Left lung (tissue), 10 donors: ENCODE measurements around the gene PTCH2. TPM values are rescaled to one million over a fixed set of nuclear protein-coding genes. Genes with fewer than 3 reads are reported as not detected.

Experiments used
- ATAC-seq: fragments of 200-7000 bp; cut with Tn5 transposase; one replicate; pipeline ENCODE4 v1.9.1; 2020; ENCODE audit warnings: moderate library complexity
- DNase-seq, 4 donors: peaks; one replicate each; pipeline ENCODE4 v3.0.0-alpha.2; 2013 to 2020
- H3K27ac ChIP-seq, 2 donors: fragments of 200-600 bp; sonication (generic) in 1 of 2; one replicate each; pipeline versions ENCODE4 v1.5.0 to v1.8.0; 2020 to 2021
- H3K27me3 ChIP-seq, 2 donors: fragments of 200-600 bp; sonication (generic) in 1 of 2; one replicate each; pipeline versions ENCODE4 v1.5.0 to v1.8.0; 2020 to 2021
- H3K36me3 ChIP-seq, 2 donors: fragments of 200-600 bp; sonication (generic) in 1 of 2; one replicate each; pipeline versions ENCODE4 v1.5.0 to v1.8.0; 2020 to 2021
- H3K4me1 ChIP-seq, 2 donors: fragments of 200-600 bp; one replicate each; pipeline ENCODE4 v1.8.0; 2021
- H3K4me3 ChIP-seq, 2 donors: fragments of 200-600 bp; sonication (generic) in 1 of 2; one replicate each; pipeline versions ENCODE4 v1.5.0 to v1.8.0; 2020 to 2021; ENCODE audit warnings: mild to moderate bottlenecking in 1 of 2
- H3K9me3 ChIP-seq, 2 donors: fragments of 200-600 bp; sonication (generic) in 1 of 2; one replicate each; pipeline versions ENCODE4 v1.5.0 to v1.8.0; 2020 to 2021
- intact Hi-C, 2 donors: fragments of 100-400 bp; cut with DNase I; formaldehyde crosslinking; loops; one replicate each; pipeline versions ENCODE4 v1.11.2 to v1.14.2; 2022
- polyA plus RNA-seq, 6 donors: library from polyadenylated mRNA; unstranded; fragments of 120-200 nt; gene quantifications; one replicate each; pipeline ENCODE4 v1.2.1, GENCODE V29; 2013; ENCODE audit not compliant: insufficient read length in 6 of 6
- total RNA-seq, 2 donors: library from RNA; stranded (reverse); fragmentation: NEBNext Ultra II Directional; extraction: Animal tissue kit (Norgen Biotek cat#: 25700); gene quantifications; one replicate each; pipeline ENCODE4 v1.2.1, GENCODE V29; 2021
- TF ChIP-seq, protein P1 (sequence below), 2 donors: fragments of 200-600 bp; sonication (generic) in 1 of 2; IDR thresholded peaks; one replicate each; pipeline versions ENCODE4 v1.5.0 to v1.8.0; 2021; ENCODE audit warnings: antibody characterized with exemption in 2 of 2
- donor health status: DM: no; HTN: yes; CAD: no.
- donor health status: DM: no; HTN: no; CAD: no.

The PTCH2 gene
- total and polyA plus RNA-seq, 8 donors, result 1.0 to 9.4 (median 6.3) TPM

- TF ChIP-seq, protein P1, sequence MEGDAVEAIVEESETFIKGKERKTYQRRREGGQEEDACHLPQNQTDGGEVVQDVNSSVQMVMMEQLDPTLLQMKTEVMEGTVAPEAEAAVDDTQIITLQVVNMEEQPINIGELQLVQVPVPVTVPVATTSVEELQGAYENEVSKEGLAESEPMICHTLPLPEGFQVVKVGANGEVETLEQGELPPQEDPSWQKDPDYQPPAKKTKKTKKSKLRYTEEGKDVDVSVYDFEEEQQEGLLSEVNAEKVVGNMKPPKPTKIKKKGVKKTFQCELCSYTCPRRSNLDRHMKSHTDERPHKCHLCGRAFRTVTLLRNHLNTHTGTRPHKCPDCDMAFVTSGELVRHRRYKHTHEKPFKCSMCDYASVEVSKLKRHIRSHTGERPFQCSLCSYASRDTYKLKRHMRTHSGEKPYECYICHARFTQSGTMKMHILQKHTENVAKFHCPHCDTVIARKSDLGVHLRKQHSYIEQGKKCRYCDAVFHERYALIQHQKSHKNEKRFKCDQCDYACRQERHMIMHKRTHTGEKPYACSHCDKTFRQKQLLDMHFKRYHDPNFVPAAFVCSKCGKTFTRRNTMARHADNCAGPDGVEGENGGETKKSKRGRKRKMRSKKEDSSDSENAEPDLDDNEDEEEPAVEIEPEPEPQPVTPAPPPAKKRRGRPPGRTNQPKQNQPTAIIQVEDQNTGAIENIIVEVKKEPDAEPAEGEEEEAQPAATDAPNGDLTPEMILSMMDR (IDR thresholded peaks at IDR 0.05), result no peak
- Histone ChIP-seq H3K4me1 (peaks cover 43 to 88% of the 10 kb centered on the region in 2 donors), H3K27me3 (no peaks in the 10 kb centered on the region), H3K27ac (peak overlapping the region; percentile 97 to 99), H3K9me3 (no peaks in the 10 kb centered on the region), H3K4me3 (no peak overlapping the region), H3K36me3 (peaks cover 0 to 51% of the 10 kb centered on the region in 2 donors)
- DNase-seq (peak in 2 of 4 donors; percentile 30 to 78), ATAC-seq (no peak)
- intact Hi-C loops, result no loop called here
Measured at GRCh38 chr1:44805311-44806024, 37.6 kb downstream of the PTCH2 start.

DNA sequence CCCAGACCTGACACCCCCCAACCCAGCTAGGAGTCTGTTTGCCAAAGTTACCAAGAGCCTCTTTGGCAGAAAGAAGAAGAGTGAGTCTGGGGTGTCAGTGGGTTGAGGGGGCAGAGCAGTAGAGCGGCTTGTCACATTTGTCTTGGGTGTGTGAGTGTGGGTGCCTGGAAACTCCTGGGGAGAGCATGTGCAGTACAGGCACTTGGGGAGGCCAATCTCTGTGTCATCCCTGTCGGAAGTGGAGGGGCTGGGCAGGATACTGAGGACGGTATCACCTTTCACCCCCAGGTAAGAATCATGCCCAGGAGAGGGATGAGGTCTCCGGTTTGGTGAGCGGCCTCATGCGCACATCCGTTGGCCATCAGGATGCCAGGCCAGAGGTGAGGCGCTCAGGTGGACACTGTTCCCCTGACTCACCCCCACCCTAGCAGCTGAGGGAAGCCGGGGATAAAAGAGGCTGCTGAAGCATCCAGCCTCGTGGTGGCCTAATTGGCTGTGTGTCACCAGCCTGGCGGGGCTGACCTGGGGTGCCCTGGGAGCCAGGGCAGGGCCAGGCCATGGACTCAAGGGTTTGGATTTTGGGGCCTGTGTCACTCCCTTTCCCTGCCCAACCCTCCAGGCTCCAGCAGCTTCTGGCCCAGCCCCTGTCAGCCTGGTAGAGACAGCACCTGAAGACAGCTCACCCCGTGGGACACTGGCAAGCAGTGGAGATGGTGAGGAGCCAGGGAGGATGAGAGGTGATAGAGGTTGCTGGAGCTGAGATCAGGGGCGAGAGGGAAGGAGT lies 39.5 kb downstream of the PTCH2 start:
- TF ChIP-seq, protein P1 (IDR thresholded peaks at IDR 0.05), result no peak
- H3K27me3 ChIP-seq, result no peaks in the 10 kb centered on the region
- H3K4me1 ChIP-seq, result peaks cover 25 to 80% of the 10 kb centered on the region in 2 donors
- peak overlapping the region in 1 of 2 donors; percentile 97 for H3K4me3 ChIP-seq
- ATAC-seq (no peak), DNase-seq (peak in 2 of 4 donors; percentile 31 to 51)
- no peaks in the 10 kb centered on the region for H3K9me3 ChIP-seq
- H3K36me3 ChIP-seq, result peaks cover 0 to 51% of the 10 kb centered on the region in 2 donors
- intact Hi-C loops, result no loop called here
- peak overlapping the region; percentile 29 to 98 for H3K27ac ChIP-seq

DNA sequence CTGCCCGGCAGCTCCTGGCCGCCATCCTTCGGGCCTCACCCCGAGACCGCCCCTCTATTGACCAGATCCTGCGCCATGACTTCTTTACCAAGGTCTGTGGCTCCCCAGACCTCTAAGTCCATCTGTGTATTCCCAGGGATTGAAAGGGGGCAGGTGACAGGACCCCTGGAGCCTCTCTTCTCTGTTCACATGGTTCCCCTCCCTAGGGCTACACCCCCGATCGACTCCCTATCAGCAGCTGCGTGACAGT lies 40.1 kb downstream of the PTCH2 start:
- Histone ChIP-seq H3K9me3 (no peaks in the 10 kb centered on the region), H3K4me1 (peaks cover 20 to 75% of the 10 kb centered on the region in 2 donors), H3K36me3 (peaks cover 0 to 51% of the 10 kb centered on the region in 2 donors), H3K4me3 (peak overlapping the region in 1 of 2 donors; percentile 97), H3K27me3 (no peaks in the 10 kb centered on the region), H3K27ac (peak overlapping the region; percentile 29 to 98)
- intact Hi-C loops, result no loop called here
- no peak for ATAC-seq
- TF ChIP-seq, protein P1 (IDR thresholded peaks at IDR 0.05), result no peak
- no peak for DNase-seq

DNA sequence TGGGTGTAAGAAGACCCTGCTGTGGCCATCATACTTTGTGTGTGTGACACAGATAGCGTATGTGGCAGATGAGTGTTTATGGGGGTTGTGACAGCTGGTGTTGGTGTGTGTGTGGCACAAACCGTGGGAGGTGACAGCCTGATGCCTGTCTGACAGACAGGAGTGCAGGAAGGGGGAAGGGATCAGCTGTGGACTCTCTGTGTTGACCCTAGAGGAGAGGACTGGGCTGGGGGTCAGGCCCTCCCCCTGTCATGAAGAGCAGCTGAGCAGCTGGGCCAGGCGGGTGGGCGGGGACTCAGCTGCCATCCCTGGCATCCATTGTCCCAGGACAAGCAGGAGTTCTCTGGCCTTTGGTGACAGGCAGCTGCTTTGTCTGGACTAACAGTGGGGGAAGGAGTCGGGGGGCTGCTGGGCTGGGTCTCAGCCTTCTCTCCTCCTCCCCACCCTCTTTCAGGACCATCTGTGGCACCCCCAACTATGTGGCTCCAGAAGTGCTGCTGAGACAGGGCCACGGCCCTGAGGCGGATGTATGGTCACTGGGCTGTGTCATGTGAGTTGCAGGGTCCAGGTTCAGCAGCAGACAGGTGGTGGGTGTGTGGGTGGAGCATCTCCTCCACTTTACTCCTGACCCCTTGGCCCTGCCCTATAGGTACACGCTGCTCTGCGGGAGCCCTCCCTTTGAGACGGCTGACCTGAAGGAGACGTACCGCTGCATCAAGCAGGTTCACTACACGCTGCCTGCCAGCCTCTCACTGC lies 40.6 kb downstream of the PTCH2 start:
- Histone ChIP-seq H3K9me3 (no peaks in the 10 kb centered on the region), H3K4me3 (peak overlapping the region; percentile 84 to 97), H3K27me3 (no peaks in the 10 kb centered on the region), H3K4me1 (peaks cover 17 to 70% of the 10 kb centered on the region in 2 donors), H3K36me3 (peaks cover 0 to 51% of the 10 kb centered on the region in 2 donors), H3K27ac (peak overlapping the region; percentile 26 to 98)
- ATAC-seq (no peak), DNase-seq (peak in 1 of 4 donors; percentile 65)
- intact Hi-C loops, result no loop called here
- TF ChIP-seq, protein P1 (IDR thresholded peaks at IDR 0.05), result no peak
